Measurements from ENCODE around the gene ETS2. TPM values are rescaled to one million over a fixed set of nuclear protein-coding genes. Genes with fewer than 3 reads are reported as not detected.
A peak's percentile ranks its signal among the peaks of the same experiment; 100 is the strongest.

Gene ETS2
- total and polyA plus RNA-seq, 2 of the 4 experiments (the other 2 are of a cell fraction), result 21.3 to 21.7 TPM

DNA sequence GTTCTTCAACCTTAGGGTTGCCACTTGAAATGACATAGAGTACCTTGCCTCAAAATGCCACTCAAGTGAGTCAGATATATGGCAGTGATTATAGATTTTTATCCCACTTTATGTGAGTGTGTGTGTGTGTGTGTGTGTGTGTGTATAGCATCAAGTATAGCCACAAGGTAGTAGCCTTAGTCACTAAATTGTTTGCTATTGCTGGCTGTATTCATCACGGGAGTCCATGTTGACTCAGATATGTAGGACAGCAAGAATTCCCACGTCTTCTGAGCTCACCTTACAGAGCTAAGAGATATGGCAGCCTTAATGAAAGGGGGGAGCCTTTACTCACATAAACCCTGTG is 9.3 kb downstream of the ETS2 start (continued):
- no peak for TF ChIP-seq MAZ (IDR thresholded peaks at IDR 0.05; ENCODE audit: borderline replicate concordance, low read depth, low read length)
- TF ChIP-seq FOS (IDR thresholded peaks at IDR 0.05; ENCODE audit: low read depth, low read length), result 0 out of 2 replicates have a peak, but pooled peaks have one; percentile 52
- TF ChIP-seq MXI1 (IDR thresholded peaks at IDR 0.05; ENCODE audit: borderline replicate concordance, low read depth, low read length), result no peak
- 0 out of 2 replicates have a peak, but pooled peaks have one; percentile 13 for TF ChIP-seq CEBPB (IDR thresholded peaks at IDR 0.05; ENCODE audit: low read depth, low read length)
- TF ChIP-seq BHLHE40 (IDR thresholded peaks at IDR 0.05; ENCODE audit: low read depth, low read length), result peak; percentile 86

DNA sequence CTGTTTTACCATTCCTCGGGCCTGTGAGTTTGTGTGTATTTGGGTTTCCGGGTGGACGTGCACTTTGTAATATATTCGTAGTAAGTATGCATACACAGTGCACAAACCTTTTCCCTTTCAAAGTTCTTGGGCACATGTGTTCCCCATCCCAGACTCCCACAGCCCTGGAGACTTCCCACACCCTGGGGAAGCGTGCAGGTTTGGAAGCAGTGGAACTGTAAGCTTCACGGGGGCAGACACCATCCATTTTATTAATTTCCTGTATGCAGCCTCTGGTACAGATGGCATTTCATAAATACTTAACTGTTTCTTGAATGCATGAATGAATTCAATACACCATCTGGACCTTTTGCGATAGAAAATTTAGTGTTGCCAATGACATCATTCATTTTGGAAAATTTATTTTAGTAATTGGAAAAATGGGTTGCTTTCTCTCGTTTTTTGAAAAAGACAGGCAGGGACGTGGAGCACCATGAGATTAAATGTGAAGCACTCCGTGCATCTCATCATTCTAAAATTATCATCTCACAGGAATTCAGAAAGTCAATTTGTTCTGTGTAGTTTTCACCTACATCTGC is 10.8 kb downstream of the ETS2 start:
- H2BK15ac ChIP-seq (ENCODE audit: low read depth, low read length), result no peak overlapping the region
- no peak for DNase-seq
- dilution Hi-C loops (cut with HindIII; ENCODE audit: low sequenced_read_pairs, unreplicated experiment) (no loop called here), in situ Hi-C loops (cut with MboI; ENCODE audit: low sequenced_read_pairs) (no loop called here), intact Hi-C loops (cut with micrococcal nuclease) (no loop called here)
- no peak overlapping the region for H2AK5ac ChIP-seq (ENCODE audit: low read depth, low read length)
- no peak overlapping the region for H2BK5ac ChIP-seq (ENCODE audit: low read depth, low read length, poor library complexity, severe bottlenecking)
- ATAC-seq (ENCODE audit: low read depth), result no peak
- no peak overlapping the region for H2BK20ac ChIP-seq (ENCODE audit: low read depth, low read length)
- peak overlapping the region; percentile 5; the same call in 1 of the 2 replicates for H3K4ac ChIP-seq (ENCODE audit: low read depth, low read length)
- H3K23ac ChIP-seq (ENCODE audit: low read depth, low read length), result no peak overlapping the region
- WGBS, 2 experiments (ENCODE audit: extremely low coverage in 2 of 2, insufficient read length in 1 of 2), result no CpG with 5 or more reads among the region's 10 CpGs
- H4K20me1 ChIP-seq (ENCODE audit: insufficient read depth, low read length), result peaks cover 41% of the 10 kb centered on the region
- H3K27me3 ChIP-seq (ENCODE audit: control insufficient read depth, insufficient read depth, low read length), result no peaks in the 10 kb centered on the region
- BruUV-seq (replicated peaks), result no TSS peak
- H3K79me1 ChIP-seq (ENCODE audit: low read depth in 1 of 2, low read length in 2 of 2), result peaks cover 42 to 79% of the 10 kb centered on the region in 2 experiments
- H3K4me3 ChIP-seq (ENCODE audit: insufficient read depth, low read depth, low read length), result no peak overlapping the region
- no peak overlapping the region for H3K4me2 ChIP-seq (ENCODE audit: low read depth, low read length)
- H3K9me1 ChIP-seq (ENCODE audit: insufficient read depth, low read length), result peaks cover 22% of the 10 kb centered on the region
- H3K56ac ChIP-seq (ENCODE audit: extremely low read depth, insufficient read depth, low read length), result no peak overlapping the region
- no peak overlapping the region for H3K27ac ChIP-seq (ENCODE audit: insufficient read depth, low read length)
- no peak overlapping the region for H2AFZ ChIP-seq (replicated peaks; ENCODE audit: low read length, poor library complexity)
- H4K5ac ChIP-seq (ENCODE audit: low read depth, low read length), result no peak overlapping the region
- no peak overlapping the region for H3K18ac ChIP-seq (ENCODE audit: low read depth, low read length)
- ChIA-PET POLR2A (ENCODE audit: unreplicated experiment) (no interaction called here), CTCF (no interaction called here)
- peak overlapping the region; percentile 6; the same call in 1 of the 2 replicates for H2BK120ac ChIP-seq (ENCODE audit: low read depth, low read length)
- H3K14ac ChIP-seq (replicated peaks; ENCODE audit: low read depth, low read length), result no peak overlapping the region
- peaks cover 22% of the 10 kb centered on the region for H3K4me1 ChIP-seq (ENCODE audit: control insufficient read depth, insufficient read depth, low read length)
- no peak overlapping the region for H2AK9ac ChIP-seq (replicated peaks; ENCODE audit: low read depth, low read length, poor library complexity)
- H3K9ac ChIP-seq (ENCODE audit: low read depth, low read length), result no peak overlapping the region
- H4K91ac ChIP-seq (ENCODE audit: insufficient read depth, low read depth, low read length), result no peak overlapping the region
- no peaks in the 10 kb centered on the region for H3K9me3 ChIP-seq (ENCODE audit: control insufficient read depth, insufficient read depth, low read length)
- no peak overlapping the region for H4K8ac ChIP-seq (ENCODE audit: low read depth in 2 of 2, low read length in 2 of 2)
- H3K36me3 ChIP-seq (ENCODE audit: control insufficient read depth, insufficient read depth, low read length), result peaks cover 81% of the 10 kb centered on the region
- no peak for TF ChIP-seq CEBPB (IDR thresholded peaks at IDR 0.05; ENCODE audit: low read depth, low read length)
- no peak for TF ChIP-seq MAZ (IDR thresholded peaks at IDR 0.05; ENCODE audit: borderline replicate concordance, low read depth, low read length)
- no peak for TF ChIP-seq RCOR1 (IDR thresholded peaks at IDR 0.05; ENCODE audit: insufficient replicate concordance, low read length)
- TF ChIP-seq, protein P1, sequence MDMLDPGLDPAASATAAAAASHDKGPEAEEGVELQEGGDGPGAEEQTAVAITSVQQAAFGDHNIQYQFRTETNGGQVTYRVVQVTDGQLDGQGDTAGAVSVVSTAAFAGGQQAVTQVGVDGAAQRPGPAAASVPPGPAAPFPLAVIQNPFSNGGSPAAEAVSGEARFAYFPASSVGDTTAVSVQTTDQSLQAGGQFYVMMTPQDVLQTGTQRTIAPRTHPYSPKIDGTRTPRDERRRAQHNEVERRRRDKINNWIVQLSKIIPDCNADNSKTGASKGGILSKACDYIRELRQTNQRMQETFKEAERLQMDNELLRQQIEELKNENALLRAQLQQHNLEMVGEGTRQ (IDR thresholded peaks at IDR 0.05; ENCODE audit: low read depth, low read length), result no peak
- TF ChIP-seq MXI1 (IDR thresholded peaks at IDR 0.05; ENCODE audit: borderline replicate concordance, low read depth, low read length), result no peak
- no peak for TF ChIP-seq BHLHE40 (IDR thresholded peaks at IDR 0.05; ENCODE audit: low read depth, low read length)
- TF ChIP-seq, protein P2, sequence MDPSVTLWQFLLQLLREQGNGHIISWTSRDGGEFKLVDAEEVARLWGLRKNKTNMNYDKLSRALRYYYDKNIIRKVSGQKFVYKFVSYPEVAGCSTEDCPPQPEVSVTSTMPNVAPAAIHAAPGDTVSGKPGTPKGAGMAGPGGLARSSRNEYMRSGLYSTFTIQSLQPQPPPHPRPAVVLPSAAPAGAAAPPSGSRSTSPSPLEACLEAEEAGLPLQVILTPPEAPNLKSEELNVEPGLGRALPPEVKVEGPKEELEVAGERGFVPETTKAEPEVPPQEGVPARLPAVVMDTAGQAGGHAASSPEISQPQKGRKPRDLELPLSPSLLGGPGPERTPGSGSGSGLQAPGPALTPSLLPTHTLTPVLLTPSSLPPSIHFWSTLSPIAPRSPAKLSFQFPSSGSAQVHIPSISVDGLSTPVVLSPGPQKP (IDR thresholded peaks at IDR 0.05; ENCODE audit: borderline replicate concordance, low read depth, low read length), result no peak
- no peak for TF ChIP-seq CHD1 (IDR thresholded peaks at IDR 0.05; ENCODE audit: low read depth, low read length)
- no peak for TF ChIP-seq SMC3 (IDR thresholded peaks at IDR 0.05; ENCODE audit: low read depth, low read length)
- no peak for TF ChIP-seq MAFK (IDR thresholded peaks at IDR 0.05; ENCODE audit: low read depth, low read length)
- TF ChIP-seq, protein P3, sequence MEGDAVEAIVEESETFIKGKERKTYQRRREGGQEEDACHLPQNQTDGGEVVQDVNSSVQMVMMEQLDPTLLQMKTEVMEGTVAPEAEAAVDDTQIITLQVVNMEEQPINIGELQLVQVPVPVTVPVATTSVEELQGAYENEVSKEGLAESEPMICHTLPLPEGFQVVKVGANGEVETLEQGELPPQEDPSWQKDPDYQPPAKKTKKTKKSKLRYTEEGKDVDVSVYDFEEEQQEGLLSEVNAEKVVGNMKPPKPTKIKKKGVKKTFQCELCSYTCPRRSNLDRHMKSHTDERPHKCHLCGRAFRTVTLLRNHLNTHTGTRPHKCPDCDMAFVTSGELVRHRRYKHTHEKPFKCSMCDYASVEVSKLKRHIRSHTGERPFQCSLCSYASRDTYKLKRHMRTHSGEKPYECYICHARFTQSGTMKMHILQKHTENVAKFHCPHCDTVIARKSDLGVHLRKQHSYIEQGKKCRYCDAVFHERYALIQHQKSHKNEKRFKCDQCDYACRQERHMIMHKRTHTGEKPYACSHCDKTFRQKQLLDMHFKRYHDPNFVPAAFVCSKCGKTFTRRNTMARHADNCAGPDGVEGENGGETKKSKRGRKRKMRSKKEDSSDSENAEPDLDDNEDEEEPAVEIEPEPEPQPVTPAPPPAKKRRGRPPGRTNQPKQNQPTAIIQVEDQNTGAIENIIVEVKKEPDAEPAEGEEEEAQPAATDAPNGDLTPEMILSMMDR (conservative IDR thresholded peaks at IDR 0.05; ENCODE audit: low read depth, low read length), result no peak

Data from IMR-90 (cell line).